Measurements from ENCODE around the gene SORBS2. TPM values are rescaled to one million over a fixed set of nuclear protein-coding genes. Genes with fewer than 3 reads are reported as not detected.

SORBS2 gene
- total RNA-seq, 1 donor from 2014 or later, result 819 TPM

- DNase-seq (no peak), ATAC-seq (ENCODE audit: poor library complexity) (peak; percentile 27)
- intact Hi-C loops (cut with DNase I), result loop anchor here (5.0 to 10.0 kb wide), 3 partner anchors 64 to 194 kb away; partner anchors contain the start of genes CCDC110 and PDLIM3
Observed at GRCh38 chr4:185598846-185599552, 213.0 kb downstream of the SORBS2 start.

- DNase-seq (peak; percentile 79), ATAC-seq (ENCODE audit: poor library complexity) (peak; percentile 76)
- intact Hi-C loops (cut with DNase I), result loop anchor here (5.0 to 10.0 kb wide), 3 partner anchors 63 to 193 kb away; partner anchors contain the start of genes CCDC110 and PDLIM3
Observed at GRCh38 chr4:185597532-185598188, 214.3 kb downstream of the SORBS2 start.

GRCh38 chr4:185592845-185593488 is 219.0 kb downstream of the SORBS2 start:
- intact Hi-C loops (cut with DNase I), result loop anchor here (10.0 kb wide), 2 partner anchors 58 to 188 kb away; partner anchors contain the start of gene PDLIM3
- ATAC-seq (ENCODE audit: poor library complexity) (peak; percentile 16), DNase-seq (no peak)

- intact Hi-C loops (cut with DNase I), result loop anchor here (10.0 kb wide), 2 partner anchors 58 to 188 kb away; partner anchors contain the start of gene PDLIM3
- no peak for ATAC-seq (ENCODE audit: poor library complexity)
- DNase-seq, result no peak
Observed at GRCh38 chr4:185592438-185592837, 219.6 kb downstream of the SORBS2 start.

GRCh38 chr4:185591679-185592141 is 220.3 kb downstream of the SORBS2 start:
- DNase-seq (no peak), ATAC-seq (ENCODE audit: poor library complexity) (peak; percentile 38)
- intact Hi-C loops (cut with DNase I), result loop anchor here (10.0 kb wide), 2 partner anchors 57 to 187 kb away; partner anchors contain the start of gene PDLIM3

GRCh38 chr4:185590982-185591381 is 221.0 kb downstream of the SORBS2 start:
- DNase-seq, result no peak
- intact Hi-C loops (cut with DNase I), result loop anchor here (10.0 kb wide), 2 partner anchors 56 to 186 kb away; partner anchors contain the start of gene PDLIM3
- ATAC-seq (ENCODE audit: poor library complexity), result no peak

- intact Hi-C loops (cut with DNase I), result no loop called here
- ATAC-seq (ENCODE audit: poor library complexity), result no peak
- no peak for DNase-seq
Observed at GRCh38 chr4:185589067-185589836, 222.7 kb downstream of the SORBS2 start.

- ATAC-seq (ENCODE audit: poor library complexity) (no peak), DNase-seq (no peak)
- intact Hi-C loops (cut with DNase I), result no loop called here
Observed at GRCh38 chr4:185587427-185588161, 224.4 kb downstream of the SORBS2 start.

GRCh38 chr4:185587030-185587426 is 225.0 kb downstream of the SORBS2 start:
- ATAC-seq (ENCODE audit: poor library complexity), result no peak
- no peak for DNase-seq
- intact Hi-C loops (cut with DNase I), result no loop called here

GRCh38 chr4:185585211-185585610 is 226.8 kb downstream of the SORBS2 start:
- no peak for ATAC-seq (ENCODE audit: poor library complexity)
- intact Hi-C loops (cut with DNase I), result no loop called here
- DNase-seq, result no peak

GRCh38 chr4:185583813-185584212 is 228.2 kb downstream of the SORBS2 start:
- ATAC-seq (ENCODE audit: poor library complexity), result peak; percentile 5
- intact Hi-C loops (cut with DNase I), result no loop called here
- DNase-seq, result no peak

GRCh38 chr4:185582651-185583400 is 229.2 kb downstream of the SORBS2 start:
- intact Hi-C loops (cut with DNase I), result no loop called here
- no peak for DNase-seq

GRCh38 chr4:185580699-185581098 is 231.3 kb downstream of the SORBS2 start:
- ATAC-seq (ENCODE audit: poor library complexity), result no peak
- intact Hi-C loops (cut with DNase I), result no loop called here
- no peak for DNase-seq

More at GRCh38 chr4:185582651-185583400, 229.2 kb downstream of the SORBS2 start:
- peak; percentile 51 for ATAC-seq (ENCODE audit: poor library complexity)

GRCh38 chr4:185578284-185578683 is 233.7 kb downstream of the SORBS2 start:
- intact Hi-C loops (cut with DNase I), result no loop called here
- no peak for DNase-seq
- ATAC-seq (ENCODE audit: poor library complexity), result no peak

- no peak for ATAC-seq (ENCODE audit: poor library complexity)
- DNase-seq, result no peak
- intact Hi-C loops (cut with DNase I), result no loop called here
Observed at GRCh38 chr4:185576962-185577950, 234.7 kb downstream of the SORBS2 start.
